ENCODE data around the gene SPRY4. TPM values are rescaled to one million over a fixed set of nuclear protein-coding genes. Genes with fewer than 3 reads are reported as not detected.

SPRY4 gene
- total and polyA plus RNA-seq, 2 of the 8 experiments (the other 6 are each of a cell fraction or from before 2014, with no cell fraction given), result 59.1 to 113 TPM

- TF ChIP-seq, protein P1, sequence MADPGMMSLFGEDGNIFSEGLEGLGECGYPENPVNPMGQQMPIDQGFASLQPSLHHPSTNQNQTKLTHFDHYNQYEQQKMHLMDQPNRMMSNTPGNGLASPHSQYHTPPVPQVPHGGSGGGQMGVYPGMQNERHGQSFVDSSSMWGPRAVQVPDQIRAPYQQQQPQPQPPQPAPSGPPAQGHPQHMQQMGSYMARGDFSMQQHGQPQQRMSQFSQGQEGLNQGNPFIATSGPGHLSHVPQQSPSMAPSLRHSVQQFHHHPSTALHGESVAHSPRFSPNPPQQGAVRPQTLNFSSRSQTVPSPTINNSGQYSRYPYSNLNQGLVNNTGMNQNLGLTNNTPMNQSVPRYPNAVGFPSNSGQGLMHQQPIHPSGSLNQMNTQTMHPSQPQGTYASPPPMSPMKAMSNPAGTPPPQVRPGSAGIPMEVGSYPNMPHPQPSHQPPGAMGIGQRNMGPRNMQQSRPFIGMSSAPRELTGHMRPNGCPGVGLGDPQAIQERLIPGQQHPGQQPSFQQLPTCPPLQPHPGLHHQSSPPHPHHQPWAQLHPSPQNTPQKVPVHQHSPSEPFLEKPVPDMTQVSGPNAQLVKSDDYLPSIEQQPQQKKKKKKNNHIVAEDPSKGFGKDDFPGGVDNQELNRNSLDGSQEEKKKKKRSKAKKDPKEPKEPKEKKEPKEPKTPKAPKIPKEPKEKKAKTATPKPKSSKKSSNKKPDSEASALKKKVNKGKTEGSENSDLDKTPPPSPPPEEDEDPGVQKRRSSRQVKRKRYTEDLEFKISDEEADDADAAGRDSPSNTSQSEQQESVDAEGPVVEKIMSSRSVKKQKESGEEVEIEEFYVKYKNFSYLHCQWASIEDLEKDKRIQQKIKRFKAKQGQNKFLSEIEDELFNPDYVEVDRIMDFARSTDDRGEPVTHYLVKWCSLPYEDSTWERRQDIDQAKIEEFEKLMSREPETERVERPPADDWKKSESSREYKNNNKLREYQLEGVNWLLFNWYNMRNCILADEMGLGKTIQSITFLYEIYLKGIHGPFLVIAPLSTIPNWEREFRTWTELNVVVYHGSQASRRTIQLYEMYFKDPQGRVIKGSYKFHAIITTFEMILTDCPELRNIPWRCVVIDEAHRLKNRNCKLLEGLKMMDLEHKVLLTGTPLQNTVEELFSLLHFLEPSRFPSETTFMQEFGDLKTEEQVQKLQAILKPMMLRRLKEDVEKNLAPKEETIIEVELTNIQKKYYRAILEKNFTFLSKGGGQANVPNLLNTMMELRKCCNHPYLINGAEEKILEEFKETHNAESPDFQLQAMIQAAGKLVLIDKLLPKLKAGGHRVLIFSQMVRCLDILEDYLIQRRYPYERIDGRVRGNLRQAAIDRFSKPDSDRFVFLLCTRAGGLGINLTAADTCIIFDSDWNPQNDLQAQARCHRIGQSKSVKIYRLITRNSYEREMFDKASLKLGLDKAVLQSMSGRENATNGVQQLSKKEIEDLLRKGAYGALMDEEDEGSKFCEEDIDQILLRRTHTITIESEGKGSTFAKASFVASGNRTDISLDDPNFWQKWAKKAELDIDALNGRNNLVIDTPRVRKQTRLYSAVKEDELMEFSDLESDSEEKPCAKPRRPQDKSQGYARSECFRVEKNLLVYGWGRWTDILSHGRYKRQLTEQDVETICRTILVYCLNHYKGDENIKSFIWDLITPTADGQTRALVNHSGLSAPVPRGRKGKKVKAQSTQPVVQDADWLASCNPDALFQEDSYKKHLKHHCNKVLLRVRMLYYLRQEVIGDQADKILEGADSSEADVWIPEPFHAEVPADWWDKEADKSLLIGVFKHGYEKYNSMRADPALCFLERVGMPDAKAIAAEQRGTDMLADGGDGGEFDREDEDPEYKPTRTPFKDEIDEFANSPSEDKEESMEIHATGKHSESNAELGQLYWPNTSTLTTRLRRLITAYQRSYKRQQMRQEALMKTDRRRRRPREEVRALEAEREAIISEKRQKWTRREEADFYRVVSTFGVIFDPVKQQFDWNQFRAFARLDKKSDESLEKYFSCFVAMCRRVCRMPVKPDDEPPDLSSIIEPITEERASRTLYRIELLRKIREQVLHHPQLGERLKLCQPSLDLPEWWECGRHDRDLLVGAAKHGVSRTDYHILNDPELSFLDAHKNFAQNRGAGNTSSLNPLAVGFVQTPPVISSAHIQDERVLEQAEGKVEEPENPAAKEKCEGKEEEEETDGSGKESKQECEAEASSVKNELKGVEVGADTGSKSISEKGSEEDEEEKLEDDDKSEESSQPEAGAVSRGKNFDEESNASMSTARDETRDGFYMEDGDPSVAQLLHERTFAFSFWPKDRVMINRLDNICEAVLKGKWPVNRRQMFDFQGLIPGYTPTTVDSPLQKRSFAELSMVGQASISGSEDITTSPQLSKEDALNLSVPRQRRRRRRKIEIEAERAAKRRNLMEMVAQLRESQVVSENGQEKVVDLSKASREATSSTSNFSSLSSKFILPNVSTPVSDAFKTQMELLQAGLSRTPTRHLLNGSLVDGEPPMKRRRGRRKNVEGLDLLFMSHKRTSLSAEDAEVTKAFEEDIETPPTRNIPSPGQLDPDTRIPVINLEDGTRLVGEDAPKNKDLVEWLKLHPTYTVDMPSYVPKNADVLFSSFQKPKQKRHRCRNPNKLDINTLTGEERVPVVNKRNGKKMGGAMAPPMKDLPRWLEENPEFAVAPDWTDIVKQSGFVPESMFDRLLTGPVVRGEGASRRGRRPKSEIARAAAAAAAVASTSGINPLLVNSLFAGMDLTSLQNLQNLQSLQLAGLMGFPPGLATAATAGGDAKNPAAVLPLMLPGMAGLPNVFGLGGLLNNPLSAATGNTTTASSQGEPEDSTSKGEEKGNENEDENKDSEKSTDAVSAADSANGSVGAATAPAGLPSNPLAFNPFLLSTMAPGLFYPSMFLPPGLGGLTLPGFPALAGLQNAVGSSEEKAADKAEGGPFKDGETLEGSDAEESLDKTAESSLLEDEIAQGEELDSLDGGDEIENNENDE (IDR thresholded peaks at IDR 0.05; ENCODE audit: insufficient replicate concordance, low read length), result no peak
- TF ChIP-seq BRCA1 (IDR thresholded peaks at IDR 0.05; ENCODE audit: low read depth, low read length) (no peak), CREB1 (IDR thresholded peaks at IDR 0.05) (no peak), HDAC2 (IDR thresholded peaks at IDR 0.05; ENCODE audit: borderline replicate concordance in 1 of 2, low read depth in 2 of 2, low read length in 2 of 2) (no peak), KDM4A (IDR thresholded peaks at IDR 0.05; ENCODE audit: low read depth, low read length, severe bottlenecking) (no peak), RBBP5 (IDR thresholded peaks at IDR 0.05; ENCODE audit: borderline replicate concordance, low read depth, low read length) (no peak), EZH2 (IDR thresholded peaks at IDR 0.05; ENCODE audit: low read depth, low read length, severe bottlenecking) (no peak), POU5F1 (IDR thresholded peaks at IDR 0.05; ENCODE audit: low read depth, low read length) (no peak), EGR1 (IDR thresholded peaks at IDR 0.05; ENCODE audit: borderline replicate concordance, low read depth, low read length) (no peak), SP4 (IDR thresholded peaks at IDR 0.05; ENCODE audit: low read length) (no peak), RFX5 (IDR thresholded peaks at IDR 0.05; ENCODE audit: borderline replicate concordance, low read depth, low read length) (no peak), BCL11A (IDR thresholded peaks at IDR 0.05; ENCODE audit: low read depth in 2 of 2, low read length in 2 of 2) (no peak), TCF12 (IDR thresholded peaks at IDR 0.05; ENCODE audit: low read depth, low read length) (no peak)
Measured at GRCh38 chr5:142306077-142306502, 18.7 kb downstream of the SPRY4 start (continued).

Data from H1 (cell line).